Measurements from ENCODE around the gene BORA.

Gene BORA

DNA sequence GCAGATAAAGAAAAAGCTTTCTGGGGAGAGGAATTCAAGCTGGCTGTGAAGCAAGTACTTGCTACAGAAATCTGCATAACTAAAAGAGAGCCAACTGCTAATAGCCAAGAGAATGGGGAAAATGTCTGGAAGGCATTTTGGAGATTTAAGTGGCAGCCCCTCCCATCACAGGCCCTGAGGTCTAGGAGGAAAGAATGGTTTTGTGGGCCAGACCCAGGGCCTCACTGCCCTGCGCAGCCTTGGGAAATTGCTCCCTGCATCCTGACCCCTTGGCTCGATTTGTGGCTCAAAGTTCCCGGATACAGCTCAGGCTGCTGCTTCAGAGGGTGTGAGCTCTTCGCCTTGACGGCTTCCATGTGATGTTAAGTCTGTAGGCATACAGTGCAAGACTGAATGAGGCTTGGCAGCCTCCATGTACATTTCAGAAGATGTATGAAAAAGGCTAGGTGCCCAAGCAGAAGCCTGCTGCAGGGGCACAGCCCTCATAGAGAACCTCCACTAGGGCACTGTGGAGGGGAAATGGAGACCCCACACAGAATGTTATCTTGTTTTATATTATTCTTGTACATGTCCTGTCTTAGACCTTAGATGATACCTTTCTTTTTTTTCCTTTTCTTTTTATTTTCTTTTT, 34.7 kb upstream of the BORA start:
- no peaks in the 10 kb centered on the region for H3K9me3 ChIP-seq
- no peak overlapping the region for H3K27ac ChIP-seq
- H3K36me3 ChIP-seq: no peaks in the 10 kb centered on the region
- H3K4me1 ChIP-seq (ENCODE audit: control insufficient read depth in 1 of 2, insufficient read depth in 1 of 2, low read depth in 1 of 2, low read length in 1 of 2): no peaks in the 10 kb centered on the region
- H3K27me3 ChIP-seq: no peaks in the 10 kb centered on the region
- TF ChIP-seq, protein P1, sequence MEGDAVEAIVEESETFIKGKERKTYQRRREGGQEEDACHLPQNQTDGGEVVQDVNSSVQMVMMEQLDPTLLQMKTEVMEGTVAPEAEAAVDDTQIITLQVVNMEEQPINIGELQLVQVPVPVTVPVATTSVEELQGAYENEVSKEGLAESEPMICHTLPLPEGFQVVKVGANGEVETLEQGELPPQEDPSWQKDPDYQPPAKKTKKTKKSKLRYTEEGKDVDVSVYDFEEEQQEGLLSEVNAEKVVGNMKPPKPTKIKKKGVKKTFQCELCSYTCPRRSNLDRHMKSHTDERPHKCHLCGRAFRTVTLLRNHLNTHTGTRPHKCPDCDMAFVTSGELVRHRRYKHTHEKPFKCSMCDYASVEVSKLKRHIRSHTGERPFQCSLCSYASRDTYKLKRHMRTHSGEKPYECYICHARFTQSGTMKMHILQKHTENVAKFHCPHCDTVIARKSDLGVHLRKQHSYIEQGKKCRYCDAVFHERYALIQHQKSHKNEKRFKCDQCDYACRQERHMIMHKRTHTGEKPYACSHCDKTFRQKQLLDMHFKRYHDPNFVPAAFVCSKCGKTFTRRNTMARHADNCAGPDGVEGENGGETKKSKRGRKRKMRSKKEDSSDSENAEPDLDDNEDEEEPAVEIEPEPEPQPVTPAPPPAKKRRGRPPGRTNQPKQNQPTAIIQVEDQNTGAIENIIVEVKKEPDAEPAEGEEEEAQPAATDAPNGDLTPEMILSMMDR (IDR thresholded peaks at IDR 0.05): no peak
- H3K4me3 ChIP-seq (ENCODE audit: low read depth in 1 of 2, low read length in 1 of 2): no peak overlapping the region

DNA sequence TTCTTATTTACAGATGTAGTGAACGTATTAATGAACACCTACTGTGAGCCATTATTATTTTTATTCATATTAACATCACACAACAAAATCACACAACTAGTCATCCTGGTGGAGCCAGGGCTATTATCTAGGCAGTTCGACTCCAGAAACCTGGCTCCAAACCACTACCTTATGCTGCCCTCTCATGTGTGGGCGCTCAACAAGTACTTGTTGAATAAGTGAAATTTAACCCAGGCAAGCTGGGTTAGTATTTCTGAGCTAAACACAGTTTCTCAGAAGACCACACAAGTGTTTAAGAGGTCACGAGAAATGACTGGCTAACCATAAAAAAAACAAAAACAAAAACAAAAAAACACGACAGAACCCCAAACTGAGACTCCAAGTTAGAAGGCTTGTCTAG, 33.9 kb upstream of the BORA start:
- Histone ChIP-seq H3K36me3 (no peaks in the 10 kb centered on the region), H3K27ac (no peak overlapping the region), H3K4me3 (ENCODE audit: low read depth in 1 of 2, low read length in 1 of 2) (no peak overlapping the region), H3K9me3 (no peaks in the 10 kb centered on the region), H3K4me1 (ENCODE audit: control insufficient read depth in 1 of 2, insufficient read depth in 1 of 2, low read depth in 1 of 2, low read length in 1 of 2) (no peaks in the 10 kb centered on the region), H3K27me3 (no peaks in the 10 kb centered on the region)
- TF ChIP-seq, protein P1 (IDR thresholded peaks at IDR 0.05): no peak

DNA sequence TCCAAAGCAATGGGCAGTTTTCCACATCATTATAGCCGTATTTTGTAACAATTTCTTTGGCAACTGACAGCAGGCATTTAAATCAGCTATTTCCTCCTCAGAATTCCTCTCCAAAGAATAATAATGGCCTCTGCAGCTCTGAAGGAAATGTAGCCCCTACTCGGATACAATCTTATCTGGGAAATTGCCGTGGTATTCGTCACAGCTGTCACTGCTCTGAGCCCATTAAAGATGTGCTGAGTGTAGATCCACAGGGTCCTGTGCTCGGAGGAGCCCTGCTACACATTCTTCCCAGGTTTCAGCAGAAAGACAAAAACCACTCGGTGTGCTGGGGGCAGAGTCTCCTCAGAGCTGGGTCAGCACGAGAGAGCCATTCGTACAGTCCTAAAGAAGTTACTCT, 33.4 kb upstream of the BORA start:
- Histone ChIP-seq H3K9me3 (no peaks in the 10 kb centered on the region), H3K27ac (no peak overlapping the region), H3K4me1 (ENCODE audit: control insufficient read depth in 1 of 2, insufficient read depth in 1 of 2, low read depth in 1 of 2, low read length in 1 of 2) (no peaks in the 10 kb centered on the region), H3K36me3 (no peaks in the 10 kb centered on the region), H3K4me3 (ENCODE audit: low read depth in 1 of 2, low read length in 1 of 2) (no peak overlapping the region), H3K27me3 (no peaks in the 10 kb centered on the region)
- TF ChIP-seq, protein P1 (IDR thresholded peaks at IDR 0.05): no peak

DNA sequence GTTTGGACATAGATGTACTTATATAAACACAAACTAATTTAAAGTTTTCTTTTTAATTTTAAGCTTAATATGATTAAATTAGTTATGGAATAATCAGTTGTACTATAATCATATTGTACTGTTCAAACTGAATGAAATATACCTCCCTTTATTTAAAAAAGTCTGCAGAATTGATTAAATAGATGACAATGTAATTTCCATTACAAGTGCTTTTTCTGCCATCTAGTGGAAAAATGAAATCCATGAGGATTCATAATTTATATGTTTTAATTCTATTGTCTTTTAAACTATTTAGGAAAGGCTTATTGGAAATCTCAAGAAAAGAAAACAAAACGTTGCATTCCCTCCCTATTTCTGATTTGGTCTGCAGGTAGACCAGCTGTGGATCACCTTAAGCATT, 31.1 kb upstream of the BORA start:
- no peaks in the 10 kb centered on the region for H3K9me3 ChIP-seq
- no peak overlapping the region for H3K4me3 ChIP-seq (ENCODE audit: low read depth in 1 of 2, low read length in 1 of 2)
- H3K4me1 ChIP-seq (ENCODE audit: control insufficient read depth in 1 of 2, insufficient read depth in 1 of 2, low read depth in 1 of 2, low read length in 1 of 2): no peaks in the 10 kb centered on the region
- TF ChIP-seq, protein P1 (IDR thresholded peaks at IDR 0.05): no peak
- no peak overlapping the region for H3K27ac ChIP-seq
- no peaks in the 10 kb centered on the region for H3K36me3 ChIP-seq
- no peaks in the 10 kb centered on the region for H3K27me3 ChIP-seq

DNA sequence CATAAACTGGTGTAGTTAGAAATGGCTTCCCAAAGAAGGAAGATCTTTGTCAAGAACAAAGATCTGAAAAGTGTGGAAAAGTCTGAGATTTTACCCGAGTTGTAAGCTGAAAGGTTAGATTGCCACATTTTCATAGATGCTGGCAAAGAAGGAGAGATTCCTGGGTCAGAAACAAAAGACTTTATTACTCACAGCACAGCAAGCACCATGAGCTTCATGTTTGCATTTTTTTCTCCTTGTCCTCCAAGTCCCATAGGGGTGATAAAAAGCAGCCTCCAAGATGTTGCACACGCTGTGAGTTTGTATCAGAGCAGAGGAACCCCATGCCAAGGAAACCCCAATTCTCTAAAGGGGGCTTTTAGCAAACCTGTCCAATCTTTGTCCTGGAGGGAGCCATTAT, 29.6 kb upstream of the BORA start:
- Histone ChIP-seq H3K4me3 (ENCODE audit: low read depth in 1 of 2, low read length in 1 of 2) (no peak overlapping the region), H3K9me3 (no peaks in the 10 kb centered on the region), H3K4me1 (ENCODE audit: control insufficient read depth in 1 of 2, insufficient read depth in 1 of 2, low read depth in 1 of 2, low read length in 1 of 2) (no peaks in the 10 kb centered on the region), H3K27me3 (no peaks in the 10 kb centered on the region), H3K27ac (no peak overlapping the region), H3K36me3 (no peaks in the 10 kb centered on the region)
- TF ChIP-seq, protein P1 (IDR thresholded peaks at IDR 0.05): no peak

DNA sequence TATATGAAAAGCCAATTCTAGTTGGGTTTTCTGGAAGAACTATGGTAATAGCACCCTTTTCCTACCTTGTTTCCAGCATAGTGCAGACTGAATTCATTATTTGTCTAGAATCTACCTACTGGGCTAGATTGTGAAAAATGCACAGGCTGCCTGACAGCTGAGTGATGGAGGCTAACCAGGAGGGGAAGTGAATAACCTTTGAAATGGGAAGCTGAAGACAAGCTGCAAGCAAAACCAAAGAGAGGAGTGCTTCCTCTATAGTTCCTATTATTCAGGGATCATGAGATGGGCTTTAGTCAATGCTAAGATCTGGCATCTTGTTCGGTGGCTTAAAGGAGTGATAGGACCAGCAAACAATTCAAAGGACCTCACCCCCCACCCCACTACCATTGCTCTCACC, 27.2 kb upstream of the BORA start:
- no peaks in the 10 kb centered on the region for H3K4me1 ChIP-seq (ENCODE audit: control insufficient read depth in 1 of 2, insufficient read depth in 1 of 2, low read depth in 1 of 2, low read length in 1 of 2)
- no peak overlapping the region for H3K27ac ChIP-seq
- H3K36me3 ChIP-seq: no peaks in the 10 kb centered on the region
- H3K9me3 ChIP-seq: no peaks in the 10 kb centered on the region
- H3K27me3 ChIP-seq: no peaks in the 10 kb centered on the region
- TF ChIP-seq, protein P1 (IDR thresholded peaks at IDR 0.05): no peak
- H3K4me3 ChIP-seq (ENCODE audit: low read depth in 1 of 2, low read length in 1 of 2): no peak overlapping the region

Measured in neutrophil (primary cell).